Measurements from ENCODE around the gene RANBP3.

RANBP3 gene

GRCh38 chr19:5960005-5961001 lies 17.6 kb downstream of the RANBP3 start:
- TF ChIP-seq CTCF (conservative IDR thresholded peaks at IDR 0.05): no peak
- H3K27ac ChIP-seq: peak overlapping the region; percentile 87

- TF ChIP-seq CTCF (conservative IDR thresholded peaks at IDR 0.05): no peak
- H3K27ac ChIP-seq: peak overlapping the region; percentile 87; the same call in 1 of the 2 replicates
These were observed 18.5 kb downstream of the RANBP3 start for GRCh38 chr19:5959260-5960004.

GRCh38 chr19:5958851-5959122 lies 19.2 kb downstream of the RANBP3 start:
- H3K27ac ChIP-seq: no peak overlapping the region; the same call in 1 of the 2 replicates
- TF ChIP-seq CTCF (conservative IDR thresholded peaks at IDR 0.05): no peak

- H3K27ac ChIP-seq: no peak overlapping the region; the same call in 1 of the 2 replicates
- TF ChIP-seq CTCF (conservative IDR thresholded peaks at IDR 0.05): no peak
These were observed 19.7 kb downstream of the RANBP3 start for GRCh38 chr19:5958074-5958850.

GRCh38 chr19:5957170-5957569 lies 20.8 kb downstream of the RANBP3 start:
- no peak for TF ChIP-seq CTCF (conservative IDR thresholded peaks at IDR 0.05)
- peak overlapping the region; percentile 8; the same call in 1 of the 2 replicates for H3K27ac ChIP-seq

GRCh38 chr19:5956728-5957127 lies 21.2 kb downstream of the RANBP3 start:
- peak overlapping the region; percentile 8; the same call in 1 of the 2 replicates for H3K27ac ChIP-seq
- no peak for TF ChIP-seq CTCF (conservative IDR thresholded peaks at IDR 0.05)

GRCh38 chr19:5956323-5956722 lies 21.6 kb downstream of the RANBP3 start:
- no peak for TF ChIP-seq CTCF (conservative IDR thresholded peaks at IDR 0.05)
- no peak overlapping the region for H3K27ac ChIP-seq

Measured in VCaP (cell line).